Measurements from ENCODE around the gene ARHGAP4.

DNA sequence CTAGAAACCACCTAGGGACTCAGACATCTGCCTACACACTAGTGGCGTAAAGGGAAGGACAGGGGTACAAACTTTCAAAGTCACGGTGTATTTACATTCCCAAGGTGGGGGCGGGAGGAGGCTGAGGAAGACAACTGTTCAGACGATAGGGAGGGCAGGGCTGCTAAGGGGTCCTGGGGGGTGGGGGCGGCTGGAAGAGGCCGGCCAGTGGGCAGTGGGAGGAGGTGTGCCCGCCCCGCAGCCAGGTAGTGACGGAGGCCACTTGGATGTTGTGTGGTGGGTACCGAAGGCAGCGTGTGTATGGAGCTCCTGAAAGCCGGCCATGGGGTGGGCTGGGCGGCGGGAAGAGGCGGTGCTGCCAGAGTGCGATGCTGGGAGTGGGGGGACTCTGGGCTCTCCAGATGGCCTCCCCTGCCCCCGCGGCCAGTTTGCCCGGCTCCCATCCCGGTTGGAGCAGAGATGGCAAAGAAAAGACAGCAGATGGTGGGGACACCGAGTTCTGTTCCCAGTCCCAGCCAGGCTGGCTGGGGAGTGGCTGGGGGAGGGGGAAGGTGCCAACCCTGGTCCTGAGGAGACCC is 64.2 kb downstream of the ARHGAP4 start:
- no peak for TF ChIP-seq POLR2AphosphoS5 (IDR thresholded peaks at IDR 0.05; ENCODE audit: low read depth, low read length)
- TF ChIP-seq POLR2A (IDR thresholded peaks at IDR 0.05; ENCODE audit: low read depth, low read length): no peak
- TF ChIP-seq TAF1 (IDR thresholded peaks at IDR 0.05; ENCODE audit: borderline replicate concordance, low read depth, low read length): no peak
